Brain microvascular endothelial cell (primary cell): ENCODE data around the gene PFDN4.
A peak's percentile ranks its signal among the peaks of the same experiment; 100 is the strongest.

Experiments
- DNase-seq: peaks from one replicate; pipeline ENCODE4 v3.0.0-alpha.2; 2020
- H3K27ac ChIP-seq: fragments of 250-450 bp; sonication (Bioruptor Pico); 2 replicates; pipeline ENCODE4 v1.5.1; 2020; ENCODE audit warnings: mild to moderate bottlenecking, moderate library complexity
- H3K27me3 ChIP-seq: fragments of 250-450 bp; sonication (Bioruptor Pico); replicated peaks from 2 replicates; pipeline ENCODE4 v1.5.1; 2020; ENCODE audit warnings: mild to moderate bottlenecking
- H3K36me3 ChIP-seq: fragments of 250-450 bp; sonication (Bioruptor Pico); replicated peaks from 2 replicates; pipeline ENCODE4 v1.5.1; 2020; ENCODE audit warnings: mild to moderate bottlenecking
- H3K4me3 ChIP-seq: 2 replicates; pipeline ENCODE4 v1.5.1; 2011; ENCODE audit warnings: low read depth, mild to moderate bottlenecking, control low read depth, low read length, moderate library complexity
- CTCF ChIP-seq: IDR thresholded peaks from 2 replicates; pipeline ENCODE4 v1.5.1; 2011; ENCODE audit warnings: low read depth, mild to moderate bottlenecking, moderate library complexity, low read length, control low read depth, inconsistent platforms; ENCODE audit errors: missing control alignments
- in situ Hi-C: cut with HindIII; loops from 2 replicates; pipeline ENCODE4 v1.10.0; 2017; ENCODE audit warnings: low sequenced_read_pairs, low pct_ligation_motif_present

Gene PFDN4

GRCh38 chr20:54227751-54228150 is 19.9 kb downstream of the PFDN4 start:
- H3K4me3 ChIP-seq = no peak overlapping the region
- DNase-seq = no peak
- in situ Hi-C loops = no loop called here
- H3K36me3 ChIP-seq = no peaks in the 10 kb centered on the region
- no peak overlapping the region for H3K27ac ChIP-seq
- no peak for TF ChIP-seq CTCF
- no peaks in the 10 kb centered on the region for H3K27me3 ChIP-seq

- Histone ChIP-seq H3K36me3 (no peaks in the 10 kb centered on the region), H3K27me3 (no peaks in the 10 kb centered on the region), H3K4me3 (no peak overlapping the region), H3K27ac (no peak overlapping the region)
- TF ChIP-seq CTCF = no peak
- DNase-seq = peak; percentile 74
- in situ Hi-C loops = no loop called here
Measured at GRCh38 chr20:54228841-54229240, 21.0 kb downstream of the PFDN4 start.

GRCh38 chr20:54229566-54230160 is 21.8 kb downstream of the PFDN4 start:
- in situ Hi-C loops = no loop called here
- Histone ChIP-seq H3K27ac (no peak overlapping the region), H3K4me3 (no peak overlapping the region), H3K27me3 (no peaks in the 10 kb centered on the region), H3K36me3 (no peaks in the 10 kb centered on the region)
- DNase-seq = no peak
- TF ChIP-seq CTCF = no peak

GRCh38 chr20:54231036-54231435 is 23.1 kb downstream of the PFDN4 start:
- TF ChIP-seq CTCF = no peak
- no peak overlapping the region for H3K4me3 ChIP-seq
- DNase-seq = no peak
- H3K36me3 ChIP-seq = no peaks in the 10 kb centered on the region
- no peak overlapping the region for H3K27ac ChIP-seq
- in situ Hi-C loops = no loop called here
- H3K27me3 ChIP-seq = no peaks in the 10 kb centered on the region

- Histone ChIP-seq H3K36me3 (no peaks in the 10 kb centered on the region), H3K27me3 (no peaks in the 10 kb centered on the region), H3K27ac (no peak overlapping the region), H3K4me3 (no peak overlapping the region)
- no peak for TF ChIP-seq CTCF
- in situ Hi-C loops = no loop called here
- DNase-seq = no peak
Measured at GRCh38 chr20:54234991-54235390, 27.1 kb downstream of the PFDN4 start.
